D341Med (cell line): ENCODE data around the gene NKAP.
"Not testable (repeated sequence)": the region's sequence is repeated elsewhere in the genome, so short reads cannot be mapped to it uniquely, and the experiment has no call there.

Source experiments
- DNase-seq: peaks from one replicate; pipeline ENCODE4 v3.0.0; 2012; ENCODE audit warnings: low spot score

NKAP gene

GRCh38 chrX:119943185-119943988 is at the start of gene NKAP:
Gene NKAP, minus strand, starts transcription at chrX:119943751. Its CDS starts 146 bp downstream, at chrX:119943605.
- peak; percentile 72 for DNase-seq

- peak; percentile 35 for DNase-seq
These were observed 47.6 kb upstream of the NKAP start for GRCh38 chrX:119991005-119991787.

- DNase-seq, result peak; percentile 22
These were observed 47.0 kb upstream of the NKAP start for GRCh38 chrX:119990556-119991004.

GRCh38 chrX:119989905-119990555 is 46.5 kb upstream of the NKAP start:
- no peak for DNase-seq

GRCh38 chrX:119986203-119986602 is 42.7 kb upstream of the NKAP start:
- DNase-seq, result no peak

GRCh38 chrX:119984652-119985051 is 41.1 kb upstream of the NKAP start:
- no peak for DNase-seq

- DNase-seq, result no peak
These were observed 39.9 kb upstream of the NKAP start for GRCh38 chrX:119983494-119983893.

GRCh38 chrX:119982145-119982544 is 38.6 kb upstream of the NKAP start:
- DNase-seq, result no peak

- peak; percentile 53 for DNase-seq
These were observed 37.9 kb upstream of the NKAP start for GRCh38 chrX:119981286-119982070.

- DNase-seq, result not testable (repeated sequence)
These were observed 33.6 kb upstream of the NKAP start for GRCh38 chrX:119977172-119977571.

- DNase-seq, result no peak
These were observed 27.6 kb upstream of the NKAP start for GRCh38 chrX:119971184-119971583.

GRCh38 chrX:119970574-119970973 is 27.0 kb upstream of the NKAP start:
- DNase-seq, result no peak

- DNase-seq, result not testable (repeated sequence)
These were observed 23.3 kb upstream of the NKAP start for GRCh38 chrX:119966837-119967236.

GRCh38 chrX:119960625-119961024 is 17.1 kb upstream of the NKAP start:
- DNase-seq, result no peak

- DNase-seq, result not testable (repeated sequence)
These were observed 12.4 kb upstream of the NKAP start for GRCh38 chrX:119955807-119956570.

- no peak for DNase-seq
These were observed 10.8 kb upstream of the NKAP start for GRCh38 chrX:119954374-119954773.

GRCh38 chrX:119948381-119948780 is 4.8 kb upstream of the NKAP start:
- DNase-seq, result no peak

- DNase-seq, result no peak
These were observed 1.9 kb upstream of the NKAP start for GRCh38 chrX:119945481-119945880.

- DNase-seq, result no peak
These were observed 743 bp downstream of the NKAP start for GRCh38 chrX:119942831-119943184.

GRCh38 chrX:119942173-119942819 is 1.3 kb downstream of the NKAP start:
- no peak for DNase-seq

GRCh38 chrX:119941336-119941735 is 2.2 kb downstream of the NKAP start:
- no peak for DNase-seq
